Measurements from ENCODE around the gene NXF3.
"Not testable (repeated sequence)": the region's sequence is repeated elsewhere in the genome, so short reads cannot be mapped to it uniquely, and the experiment has no call there.

NXF3 gene

GRCh38 chrX:103092942-103093341, at the start of gene NXF3:
Gene NXF3 (minus strand): TSS chrX:103093143. CDS start chrX:103093023, 120 bp downstream.
- no peak for DNase-seq (ENCODE audit: low read depth)

GRCh38 chrX:103136528-103136927, 43.6 kb upstream of the NXF3 start:
- DNase-seq (ENCODE audit: low read depth): not testable (repeated sequence)

GRCh38 chrX:103124284-103124683, 31.3 kb upstream of the NXF3 start:
- DNase-seq (ENCODE audit: low read depth): no peak

- DNase-seq (ENCODE audit: low read depth): no peak
Measured at GRCh38 chrX:103120748-103121147, 27.8 kb upstream of the NXF3 start.

- DNase-seq (ENCODE audit: low read depth): not testable (repeated sequence)
Measured at GRCh38 chrX:103116970-103117369, 24.0 kb upstream of the NXF3 start.

- not testable (repeated sequence) for DNase-seq (ENCODE audit: low read depth)
Measured at GRCh38 chrX:103109497-103109896, 16.6 kb upstream of the NXF3 start.

- DNase-seq (ENCODE audit: low read depth): no peak
Measured at GRCh38 chrX:103107836-103108235, 14.9 kb upstream of the NXF3 start.

GRCh38 chrX:103107227-103107737, 14.3 kb upstream of the NXF3 start:
- not testable (repeated sequence) for DNase-seq (ENCODE audit: low read depth)

GRCh38 chrX:103104370-103104769, 11.4 kb upstream of the NXF3 start:
- DNase-seq (ENCODE audit: low read depth): not testable (repeated sequence)

GRCh38 chrX:103103866-103104265, 10.9 kb upstream of the NXF3 start:
- not testable (repeated sequence) for DNase-seq (ENCODE audit: low read depth)

GRCh38 chrX:103101299-103102042, 8.5 kb upstream of the NXF3 start:
- DNase-seq (ENCODE audit: low read depth): no peak

- no peak for DNase-seq (ENCODE audit: low read depth)
Measured at GRCh38 chrX:103100484-103100883, 7.5 kb upstream of the NXF3 start.

GRCh38 chrX:103099691-103100090, 6.7 kb upstream of the NXF3 start:
- DNase-seq (ENCODE audit: low read depth): no peak

- no peak for DNase-seq (ENCODE audit: low read depth)
Measured at GRCh38 chrX:103098488-103098887, 5.5 kb upstream of the NXF3 start.

- no peak for DNase-seq (ENCODE audit: low read depth)
Measured at GRCh38 chrX:103081051-103081450, 11.9 kb downstream of the NXF3 start.

GRCh38 chrX:103073467-103073866, 19.5 kb downstream of the NXF3 start:
- DNase-seq (ENCODE audit: low read depth): no peak

- DNase-seq (ENCODE audit: low read depth): no peak
Measured at GRCh38 chrX:103066606-103067005, 26.3 kb downstream of the NXF3 start.

- no peak for DNase-seq (ENCODE audit: low read depth)
Measured at GRCh38 chrX:103063918-103064434, 29.0 kb downstream of the NXF3 start, which contains the start of gene BEX1. Gene BEX1 (minus strand): TSS chrX:103064171. CDS start chrX:103063274, 897 bp downstream.

- no peak for DNase-seq (ENCODE audit: low read depth)
Measured at GRCh38 chrX:103063191-103063845, 29.6 kb downstream of the NXF3 start.

GRCh38 chrX:103061486-103061885, 31.5 kb downstream of the NXF3 start:
- DNase-seq (ENCODE audit: low read depth): no peak

- DNase-seq (ENCODE audit: low read depth): no peak
Measured at GRCh38 chrX:103056902-103057301, 36.0 kb downstream of the NXF3 start.

- no peak for DNase-seq (ENCODE audit: low read depth)
Measured at GRCh38 chrX:103052625-103053024, 40.3 kb downstream of the NXF3 start.

- no peak for DNase-seq (ENCODE audit: low read depth)
Measured at GRCh38 chrX:103051260-103051789, 41.6 kb downstream of the NXF3 start.
